ENCODE results near the gene CDK12. TPM values are rescaled to one million over a fixed set of nuclear protein-coding genes. Genes with fewer than 3 reads are reported as not detected.
"Not testable (repeated sequence)": the region's sequence is repeated elsewhere in the genome, so short reads cannot be mapped to it uniquely, and the experiment has no call there.

The CDK12 gene
- total RNA-seq, 1 donor from 2014 or later: 36.8 TPM

DNA sequence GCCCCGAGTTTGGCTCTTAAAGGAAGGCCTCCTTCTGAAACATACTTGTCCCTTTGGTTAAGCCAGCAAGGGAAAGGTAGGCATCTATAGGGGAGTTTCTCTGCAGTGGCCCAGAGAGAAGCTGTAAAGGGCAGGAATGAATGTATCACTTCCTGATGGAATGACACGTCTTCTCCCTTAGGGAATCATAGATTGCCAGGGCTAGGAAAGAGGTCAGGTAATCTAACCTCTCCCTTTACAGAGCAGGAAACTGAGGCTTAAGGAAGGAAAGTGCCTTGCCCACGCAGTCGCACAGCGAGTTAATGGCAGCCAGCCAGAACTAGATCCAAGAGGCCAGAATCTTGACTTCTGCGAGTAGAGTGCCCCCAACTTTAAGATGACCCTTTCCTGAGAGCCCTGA is 80.4 kb downstream of the CDK12 start:
- TF ChIP-seq POLR2A (IDR thresholded peaks at IDR 0.05) (no peak), POLR2AphosphoS5 (IDR thresholded peaks at IDR 0.05; ENCODE audit: insufficient read depth in 1 of 2, low read depth in 1 of 2) (no peak), CTCF (IDR thresholded peaks at IDR 0.05) (no peak)

GRCh38 chr17:39543176-39543575 is 81.9 kb downstream of the CDK12 start:
- Histone ChIP-seq H3K27me3 (no peaks in the 10 kb centered on the region), H3K27ac (no peak overlapping the region), H3K4me1 (no peaks in the 10 kb centered on the region), H3K36me3 (peaks cover 0 to 5% of the 10 kb centered on the region in 2 donors), H3K4me3 (no peak overlapping the region), H3K9me3 (no peaks in the 10 kb centered on the region)
- no peak for DNase-seq (ENCODE audit: extremely low spot score in 2 of 2)
- TF ChIP-seq POLR2AphosphoS5 (IDR thresholded peaks at IDR 0.05; ENCODE audit: insufficient read depth in 1 of 2, low read depth in 1 of 2) (no peak), CTCF (IDR thresholded peaks at IDR 0.05) (no peak), POLR2A (IDR thresholded peaks at IDR 0.05) (no peak)
- intact Hi-C loops (cut with DNase I): no loop called here

More for the DNA sequence above, 80.4 kb downstream of the CDK12 start:
- DNase-seq (ENCODE audit: extremely low spot score in 2 of 2): no peak
- H3K27ac ChIP-seq: no peak overlapping the region
- no peak overlapping the region for H3K4me3 ChIP-seq
- no peaks in the 10 kb centered on the region for H3K27me3 ChIP-seq
- H3K36me3 ChIP-seq: peaks cover 0 to 3% of the 10 kb centered on the region in 2 donors
- intact Hi-C loops (cut with DNase I): no loop called here
- no peaks in the 10 kb centered on the region for H3K4me1 ChIP-seq
- H3K9me3 ChIP-seq: no peaks in the 10 kb centered on the region

DNA sequence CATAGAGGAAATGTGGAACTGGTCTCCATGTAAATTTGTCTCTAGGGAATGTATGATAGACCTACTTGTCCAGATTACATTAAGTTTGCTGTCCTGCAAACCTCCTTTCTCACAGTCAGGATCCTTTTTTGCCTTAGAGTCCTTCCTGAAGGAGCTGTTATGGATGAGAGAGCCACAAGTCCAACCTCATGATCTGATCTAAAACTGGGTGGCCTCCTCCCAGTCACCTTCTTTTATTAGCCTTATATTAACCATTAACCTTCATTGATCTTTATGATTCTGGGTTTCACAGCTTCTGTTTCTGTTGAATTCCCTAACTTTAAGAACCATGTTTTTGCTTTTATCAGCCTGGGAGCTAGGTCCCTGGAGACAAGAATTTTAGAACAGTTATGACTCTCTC is 82.4 kb downstream of the CDK12 start:
- H3K36me3 ChIP-seq: peaks cover 0 to 5% of the 10 kb centered on the region in 2 donors
- TF ChIP-seq CTCF (IDR thresholded peaks at IDR 0.05) (no peak), POLR2A (IDR thresholded peaks at IDR 0.05) (no peak)
- no peaks in the 10 kb centered on the region for H3K27me3 ChIP-seq
- no peaks in the 10 kb centered on the region for H3K9me3 ChIP-seq
- no peak for DNase-seq (ENCODE audit: extremely low spot score in 2 of 2)
- H3K4me3 ChIP-seq: no peak overlapping the region
- intact Hi-C loops (cut with DNase I): no loop called here
- H3K4me1 ChIP-seq: no peaks in the 10 kb centered on the region
- no peak overlapping the region for H3K27ac ChIP-seq

- H3K4me3 ChIP-seq; H3K9me3 ChIP-seq; H3K27ac ChIP-seq; H3K27me3 ChIP-seq; intact Hi-C loops (cut with DNase I); DNase-seq (ENCODE audit: extremely low spot score in 2 of 2); H3K36me3 ChIP-seq; H3K4me1 ChIP-seq: not testable (repeated sequence)
Measured at GRCh38 chr17:39544361-39544760, 83.1 kb downstream of the CDK12 start.

DNA sequence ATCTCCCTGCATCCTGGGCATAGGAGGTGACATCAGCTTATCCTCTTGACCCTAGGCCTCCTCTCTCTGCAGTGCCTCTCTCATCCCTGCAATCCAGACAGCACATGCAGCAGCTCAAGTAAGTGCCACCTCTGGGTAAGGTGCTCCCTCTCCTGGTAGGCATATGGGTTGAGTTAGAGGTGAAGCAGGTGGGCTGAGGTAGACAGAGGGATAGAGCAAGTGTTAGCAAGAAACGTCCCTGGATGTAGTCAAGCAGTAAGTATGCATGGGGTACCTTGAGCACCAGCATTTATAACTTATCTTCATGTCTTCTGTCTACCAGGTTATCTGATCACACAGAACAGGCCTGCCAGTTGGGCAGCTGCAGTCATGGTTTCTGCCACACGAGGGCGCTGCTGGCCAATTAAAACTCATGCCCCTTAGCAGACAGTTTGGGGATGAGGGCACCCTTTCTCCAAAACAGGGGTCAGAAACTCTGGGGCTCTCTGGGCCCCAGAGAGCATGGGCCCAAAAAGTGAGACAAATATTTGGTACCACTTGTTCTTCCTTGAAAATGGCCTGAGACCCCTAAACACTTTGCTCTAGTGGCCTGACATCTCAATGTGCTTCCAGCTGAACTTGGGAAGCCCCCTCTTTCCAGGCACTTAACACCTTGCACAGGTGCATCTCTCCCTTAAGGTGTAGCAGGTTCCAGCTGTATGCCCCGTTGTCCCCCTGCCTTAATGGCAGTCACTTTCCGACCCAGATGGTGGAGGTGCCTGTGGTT is 86.6 kb downstream of the CDK12 start:
- Histone ChIP-seq H3K36me3 (peaks cover 0 to 32% of the 10 kb centered on the region in 2 donors), H3K9me3 (no peaks in the 10 kb centered on the region), H3K27me3 (no peaks in the 10 kb centered on the region), H3K4me3 (no peak overlapping the region), H3K27ac (no peak overlapping the region), H3K4me1 (no peaks in the 10 kb centered on the region)
- peak; percentile 52 to 84 (median 75) for TF ChIP-seq CTCF (IDR thresholded peaks at IDR 0.05)
- TF ChIP-seq POLR2A (IDR thresholded peaks at IDR 0.05): no peak
- TF ChIP-seq POLR2AphosphoS5 (IDR thresholded peaks at IDR 0.05; ENCODE audit: insufficient read depth in 1 of 2, low read depth in 1 of 2): no peak
- no peak for DNase-seq (ENCODE audit: extremely low spot score in 2 of 2)
- intact Hi-C loops (cut with DNase I): loop anchor here (2.0 kb wide), 1 partner anchor 75 kb away; no protein-coding TSS in a partner anchor

Data from vagina (tissue), 2 donors.